Measurements from ENCODE around the gene RPL35.

GRCh38 chr9:124852829-124853531, 8.8 kb downstream of the RPL35 start, which contains the start of gene WDR38:
- TF ChIP-seq CTCF (optimal IDR thresholded peaks at IDR 0.05 in 1 of 3, IDR thresholded peaks at IDR 0.05 in 1 of 3, conservative IDR thresholded peaks at IDR 0.05 in 1 of 3; ENCODE audit: extremely low read depth in 1 of 3, insufficient read depth in 2 of 3, low read length in 3 of 3), result peak in 2 of 3 experiments; percentile 83 to 90
- TF ChIP-seq EZH2 (IDR thresholded peaks at IDR 0.05; ENCODE audit: low read length), result no peak
